Measurements from ENCODE around the gene ADAMTS12. TPM values are rescaled to one million over a fixed set of nuclear protein-coding genes. Genes with fewer than 3 reads are reported as not detected.

ADAMTS12 gene
- total RNA-seq, 2 donors from 2014 or later: 2.3 to 8.9 TPM

DNA sequence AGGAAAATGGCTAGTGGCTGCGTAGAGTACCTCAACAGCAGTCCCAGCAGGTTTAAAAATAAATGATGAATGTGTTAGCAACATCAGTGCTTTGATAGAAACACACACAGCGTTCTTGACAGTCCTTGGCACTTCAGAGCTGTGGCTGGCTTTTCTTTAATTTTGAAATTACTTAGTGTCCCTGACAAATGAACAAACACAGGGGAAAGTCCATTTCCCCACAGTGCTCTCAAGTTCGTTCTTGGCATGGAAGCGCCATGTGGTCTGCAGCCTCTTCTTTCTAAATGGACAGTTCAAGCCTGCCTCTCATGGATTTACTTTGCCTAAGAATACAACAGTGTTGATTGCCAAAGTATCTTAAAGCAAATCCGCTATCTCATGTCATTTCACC lies 102.2 kb downstream of the ADAMTS12 start:
- no peak for ATAC-seq
- Histone ChIP-seq H3K4me3 (no peak overlapping the region), H3K36me3 (replicated peaks in 1 of 2; ENCODE audit: insufficient read depth in 1 of 2, low read depth in 2 of 2) (no peaks in the 10 kb centered on the region), H3K27ac (no peak overlapping the region), H3K27me3 (no peaks in the 10 kb centered on the region), H3K4me1 (no peaks in the 10 kb centered on the region), H3K9me3 (peaks cover 0 to 8% (median 0%) of the 10 kb centered on the region in 3 donors)
- no peak for DNase-seq
- WGBS, 2 donors: 71 to 77% methylated on average over 5 of the region's 5 CpGs
- TF ChIP-seq POLR2A (IDR thresholded peaks at IDR 0.05): no peak
- TF ChIP-seq, protein P1, sequence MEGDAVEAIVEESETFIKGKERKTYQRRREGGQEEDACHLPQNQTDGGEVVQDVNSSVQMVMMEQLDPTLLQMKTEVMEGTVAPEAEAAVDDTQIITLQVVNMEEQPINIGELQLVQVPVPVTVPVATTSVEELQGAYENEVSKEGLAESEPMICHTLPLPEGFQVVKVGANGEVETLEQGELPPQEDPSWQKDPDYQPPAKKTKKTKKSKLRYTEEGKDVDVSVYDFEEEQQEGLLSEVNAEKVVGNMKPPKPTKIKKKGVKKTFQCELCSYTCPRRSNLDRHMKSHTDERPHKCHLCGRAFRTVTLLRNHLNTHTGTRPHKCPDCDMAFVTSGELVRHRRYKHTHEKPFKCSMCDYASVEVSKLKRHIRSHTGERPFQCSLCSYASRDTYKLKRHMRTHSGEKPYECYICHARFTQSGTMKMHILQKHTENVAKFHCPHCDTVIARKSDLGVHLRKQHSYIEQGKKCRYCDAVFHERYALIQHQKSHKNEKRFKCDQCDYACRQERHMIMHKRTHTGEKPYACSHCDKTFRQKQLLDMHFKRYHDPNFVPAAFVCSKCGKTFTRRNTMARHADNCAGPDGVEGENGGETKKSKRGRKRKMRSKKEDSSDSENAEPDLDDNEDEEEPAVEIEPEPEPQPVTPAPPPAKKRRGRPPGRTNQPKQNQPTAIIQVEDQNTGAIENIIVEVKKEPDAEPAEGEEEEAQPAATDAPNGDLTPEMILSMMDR (IDR thresholded peaks at IDR 0.05): no peak
- intact Hi-C loops (cut with DNase I): no loop called here

DNA sequence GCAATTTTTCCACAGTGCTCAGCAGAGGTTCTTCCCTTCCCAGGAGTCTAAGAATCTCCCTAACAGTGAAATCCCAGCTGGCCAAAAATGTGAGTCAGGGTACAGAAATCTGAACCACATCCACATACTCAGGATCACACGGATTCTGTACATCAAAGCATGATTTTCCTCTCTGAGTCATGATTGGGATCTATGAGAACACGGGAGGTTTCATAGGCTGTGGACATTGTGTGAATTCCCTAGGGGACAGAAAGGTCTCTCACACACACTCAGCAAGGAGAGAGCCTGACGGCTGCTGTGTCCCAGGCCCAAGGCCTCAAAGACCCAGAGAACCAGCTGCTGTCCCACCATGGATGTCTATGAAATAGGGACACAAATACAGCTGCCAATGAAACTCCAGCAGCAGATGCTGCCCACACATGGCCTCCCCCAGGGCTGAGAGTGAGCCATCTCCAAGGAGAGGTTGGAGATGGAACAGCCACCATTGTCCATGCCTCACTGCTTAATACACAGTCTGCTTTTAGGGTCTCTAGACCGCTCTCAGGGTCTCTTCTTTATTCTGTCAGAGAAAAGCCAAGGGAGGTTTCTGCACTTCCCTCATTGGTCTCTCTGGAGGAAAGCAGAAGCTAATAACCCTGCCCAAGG lies 102.7 kb downstream of the ADAMTS12 start:
- H3K36me3 ChIP-seq (replicated peaks in 1 of 2; ENCODE audit: insufficient read depth in 1 of 2, low read depth in 2 of 2): no peaks in the 10 kb centered on the region
- 44 to 49% methylated on average over 4 of the region's 4 CpGs for WGBS, 2 donors
- no peaks in the 10 kb centered on the region for H3K4me1 ChIP-seq
- H3K4me3 ChIP-seq: no peak overlapping the region
- no peaks in the 10 kb centered on the region for H3K27me3 ChIP-seq
- no peak for DNase-seq
- intact Hi-C loops (cut with DNase I): no loop called here
- TF ChIP-seq, protein P1 (IDR thresholded peaks at IDR 0.05): no peak
- no peak for ATAC-seq
- peaks cover 0 to 8% (median 0%) of the 10 kb centered on the region in 3 donors for H3K9me3 ChIP-seq
- no peak overlapping the region for H3K27ac ChIP-seq

DNA sequence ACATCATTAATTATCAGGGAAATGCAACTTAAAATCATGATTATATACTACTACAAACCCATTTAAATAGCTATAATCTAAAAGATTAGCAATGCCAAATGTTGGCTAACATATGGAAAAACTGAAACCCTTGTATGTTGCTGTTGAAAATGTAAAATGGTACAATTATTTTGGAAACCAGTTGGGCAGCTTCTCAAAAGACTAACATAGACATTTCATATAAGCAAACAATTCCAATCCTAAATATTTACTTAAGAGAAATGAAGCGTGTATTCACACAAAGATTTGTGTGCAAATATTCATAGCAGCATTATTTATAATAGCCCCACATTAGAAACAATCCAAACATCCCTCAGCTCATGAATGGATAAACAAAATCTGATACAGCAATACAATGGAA lies 106.2 kb downstream of the ADAMTS12 start:
- Histone ChIP-seq H3K9me3 (peaks cover 0 to 8% (median 0%) of the 10 kb centered on the region in 3 donors), H3K4me1 (no peaks in the 10 kb centered on the region), H3K27ac (no peak overlapping the region), H3K4me3 (no peak overlapping the region), H3K27me3 (no peaks in the 10 kb centered on the region), H3K36me3 (replicated peaks in 1 of 2; ENCODE audit: insufficient read depth in 1 of 2, low read depth in 2 of 2) (no peaks in the 10 kb centered on the region)
- ATAC-seq (no peak), DNase-seq (no peak)
- intact Hi-C loops (cut with DNase I): no loop called here
- 23 to 37% methylated on average over 1 of the region's 1 CpG for WGBS, 2 donors
- TF ChIP-seq POLR2A (IDR thresholded peaks at IDR 0.05): no peak
- TF ChIP-seq, protein P1 (IDR thresholded peaks at IDR 0.05): no peak

DNA sequence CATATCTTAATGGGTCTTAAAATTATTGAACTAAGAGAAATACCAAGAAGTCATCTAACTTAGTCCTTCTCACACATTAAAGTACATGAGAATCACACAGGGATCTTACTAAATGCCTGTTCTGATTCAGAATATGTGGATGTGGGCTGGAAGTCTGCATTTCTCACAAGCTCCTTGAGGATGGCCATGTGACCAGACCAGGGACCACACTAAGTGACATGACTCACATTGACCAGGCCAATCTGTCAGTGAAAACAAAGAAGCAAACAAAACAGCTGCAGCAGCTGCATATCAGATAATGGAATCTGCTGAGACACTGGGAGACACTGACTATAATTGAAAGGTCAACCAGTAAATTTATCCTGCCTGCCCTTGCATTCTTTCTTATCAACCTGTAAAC lies 110.5 kb downstream of the ADAMTS12 start:
- TF ChIP-seq POLR2A (IDR thresholded peaks at IDR 0.05): no peak
- TF ChIP-seq, protein P1 (IDR thresholded peaks at IDR 0.05): no peak
- H3K4me3 ChIP-seq: no peak overlapping the region
- ATAC-seq: no peak
- no peaks in the 10 kb centered on the region for H3K4me1 ChIP-seq
- no peaks in the 10 kb centered on the region for H3K36me3 ChIP-seq (replicated peaks in 1 of 2; ENCODE audit: insufficient read depth in 1 of 2, low read depth in 2 of 2)
- no peak overlapping the region for H3K27ac ChIP-seq
- no peaks in the 10 kb centered on the region for H3K27me3 ChIP-seq
- peaks cover 0 to 8% (median 0%) of the 10 kb centered on the region in 3 donors for H3K9me3 ChIP-seq
- DNase-seq: peak in 1 of 4 donors; percentile 26
- intact Hi-C loops (cut with DNase I): no loop called here

DNA sequence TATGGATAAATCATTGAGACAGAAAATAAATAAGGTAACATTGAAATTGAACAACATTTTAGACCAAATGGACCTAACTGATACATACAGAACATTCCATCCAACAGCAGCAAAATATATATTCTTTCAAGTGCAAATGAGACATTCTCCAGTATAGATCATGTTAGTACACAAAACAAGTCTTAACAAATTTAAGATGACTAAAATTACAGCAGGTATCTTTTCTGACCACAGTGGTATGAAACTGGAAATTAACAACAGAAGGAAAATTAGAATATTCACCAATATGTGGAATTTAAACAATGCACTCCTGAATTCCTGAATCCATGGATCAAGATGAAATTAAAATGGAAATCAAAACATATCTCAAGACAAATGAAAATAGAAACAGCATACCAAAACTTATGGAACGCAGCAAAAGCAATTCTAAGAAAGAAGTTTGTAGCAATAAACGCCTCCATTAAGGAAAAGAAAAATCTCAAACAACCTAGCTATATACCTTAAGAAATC lies 115.6 kb downstream of the ADAMTS12 start:
- TF ChIP-seq, protein P1 (IDR thresholded peaks at IDR 0.05): no peak
- TF ChIP-seq POLR2A (IDR thresholded peaks at IDR 0.05): no peak
- intact Hi-C loops (cut with DNase I): no loop called here
- DNase-seq (no peak), ATAC-seq (no peak)
- Histone ChIP-seq H3K4me3 (no peak overlapping the region), H3K4me1 (no peaks in the 10 kb centered on the region), H3K27me3 (no peaks in the 10 kb centered on the region), H3K9me3 (no peaks in the 10 kb centered on the region), H3K27ac (no peak overlapping the region), H3K36me3 (replicated peaks in 1 of 2; ENCODE audit: insufficient read depth in 1 of 2, low read depth in 2 of 2) (no peaks in the 10 kb centered on the region)
- 67 to 75% methylated on average over 2 of the region's 2 CpGs for WGBS, 2 donors

Data from body of pancreas (tissue), 4 donors.